Tibial nerve (tissue), 3 donors: ENCODE results near the gene RAI14.
"Not testable (repeated sequence)": the region's sequence is repeated elsewhere in the genome, so short reads cannot be mapped to it uniquely, and the experiment has no call there.

Experiments used
- CTCF ChIP-seq, 5 experiments: fragments of 200-600 bp in 3 of 5; fragments of 450-650 bp in 2 of 5; sonication (generic) in 3 of 5; IDR thresholded peaks; one replicate each; pipeline ENCODE4 v1.5.1; 2016 to 2019; ENCODE audit warnings: antibody characterized with exemption in 5 of 5, mild to moderate bottlenecking in 3 of 5, moderate library complexity in 2 of 5
- POLR2A ChIP-seq, 2 donors: fragments of 450-650 bp; IDR thresholded peaks; one replicate each; pipeline ENCODE4 v1.6.1; 2017; ENCODE audit warnings: antibody characterized with exemption in 2 of 2, mild to moderate bottlenecking in 2 of 2, moderate library complexity in 2 of 2

- not testable (repeated sequence) for TF ChIP-seq CTCF, POLR2A (IDR thresholded peaks at IDR 0.05)
Measured at GRCh38 chr5:34759213-34759612, 103.1 kb downstream of the RAI14 start.
